Heart left ventricle (tissue), 16 donors: ENCODE results near the gene C9orf43. TPM values are rescaled to one million over a fixed set of nuclear protein-coding genes. Genes with fewer than 3 reads are reported as not detected.
A peak's percentile ranks its signal among the peaks of the same experiment; 100 is the strongest.
"Not testable (repeated sequence)": the region's sequence is repeated elsewhere in the genome, so short reads cannot be mapped to it uniquely, and the experiment has no call there.

Source experiments
- ATAC-seq, 4 donors: fragments of 200-7000 bp; cut with Tn5 transposase; one replicate each; pipeline ENCODE4 v1.9.1; 2020 to 2022; ENCODE audit warnings: moderate library complexity in 4 of 4, mild to moderate bottlenecking in 3 of 4, moderate number of reproducible peaks in 1 of 4
- DNase-seq, 5 donors: peaks; one replicate each; pipeline ENCODE4 v3.0.0-alpha.2; 2020
- H3K27ac ChIP-seq, 12 donors: fragments of 200-600 bp; sonication (generic) in 4 of 12; one replicate each; pipeline versions ENCODE4 v1.5.0 to v1.8.0; 2016 to 2022; ENCODE audit warnings: mild to moderate bottlenecking in 2 of 12
- H3K27me3 ChIP-seq, 9 donors: fragments of 200-600 bp; sonication (generic) in 2 of 9; one replicate each; pipeline versions ENCODE4 v1.5.1 to v1.8.0; 2016 to 2022; ENCODE audit warnings: mild to moderate bottlenecking in 3 of 9
- H3K36me3 ChIP-seq, 9 donors: fragments of 200-600 bp; sonication (generic) in 2 of 9; one replicate each; pipeline versions ENCODE4 v1.5.0 to v1.8.0; 2018 to 2022; ENCODE audit warnings: mild to moderate bottlenecking in 2 of 9
- H3K4me1 ChIP-seq, 12 donors: fragments of 200-600 bp; sonication (generic) in 4 of 12; one replicate each; pipeline versions ENCODE4 v1.5.0 to v1.8.0; 2016 to 2022; ENCODE audit warnings: mild to moderate bottlenecking in 3 of 12
- H3K4me3 ChIP-seq, 12 donors: fragments of 200-600 bp; sonication (generic) in 4 of 12; one replicate each; pipeline versions ENCODE4 v1.5.0 to v1.8.0; 2017 to 2022; ENCODE audit warnings: mild to moderate bottlenecking in 9 of 12, moderate library complexity in 4 of 12
- H3K9me3 ChIP-seq, 12 donors: fragments of 200-600 bp; sonication (generic) in 4 of 12; one replicate each; pipeline versions ENCODE4 v1.5.0 to v1.8.0; 2016 to 2022; ENCODE audit warnings: mild to moderate bottlenecking in 1 of 12
- CTCF ChIP-seq, 12 donors: fragments of 200-600 bp; sonication (generic) in 4 of 12; IDR thresholded peaks; one replicate each; pipeline versions ENCODE4 v1.5.0 to v1.8.0; 2018 to 2022; ENCODE audit warnings: antibody characterized with exemption in 12 of 12, mild to moderate bottlenecking in 5 of 12
- POLR2A ChIP-seq, 2 donors: fragments of 450-650 bp; IDR thresholded peaks; one replicate each; pipeline ENCODE4 v1.6.1; 2017; ENCODE audit warnings: antibody characterized with exemption in 2 of 2, mild to moderate bottlenecking in 2 of 2, moderate library complexity in 2 of 2
- WGBS, 4 donors: extraction: QIAGEN DNeasy Blood & Tissue Kit in 2 of 4; methylation state at CpG; one replicate each; pipeline versions ENCODE4 v1.1.5 to v1.1.7; 2013 to 2018; 5-methylcytosine and 5-hydroxymethylcytosine counted together
- intact Hi-C, 10 donors: fragments of 100-400 bp; cut with DNase I; formaldehyde crosslinking; loops; one replicate each; pipeline versions ENCODE4 v1.11.1 to v1.14.2; 2022
- polyA plus RNA-seq, 2 donors: library from polyadenylated mRNA; stranded (reverse); fragments of 200-250 nt; gene quantifications; one replicate each; pipeline ENCODE4 v1.2.3, GENCODE V29; 2013
- total RNA-seq, 9 donors: library from RNA; depleted of rRNA in 2 of 9; stranded (reverse); fragments of >200 nt in 2 of 9; fragmentation: NEBNext Ultra II Directional in 3 of 9; extraction: Animal tissue kit (Norgen Biotek cat#: 25700) in 3 of 9; gene quantifications; one replicate each; pipeline versions ENCODE4 v1.1.0 to v1.2.4, GENCODE V29; 2016 to 2023
- donor health status: ischemic (EF 13 %, LVEDD 7.1; RV severe dilation, severe dysfunction).
- donor health status: healthy with polysubstance abuse.
- donor health status: DM: no; HTN: yes; CAD: no.
- donor health status: DM: no; HTN: no; CAD: no.
- donor health status: ischemic (EF 25% LVEDD 6.9; RV normal size, moderate dysfunction).
- donor health status: ischemic (EF 25% LVEDD 5.7; RV mildly dilated, moderate dysfunction).
- donor health status: healthy.
- donor health status: DM: yes; HTN: yes; CAD: no.
- donor health status: ischemic (EF 35%, LVEDD 5.7; RV mildly dilated, moderate dysfunction).
- donor health status: nonischemic (EF 11% LVEDD 7.7; RV severe dilation, severe dysfunction).
- donor health status: DM: yes; HTN: yes; CAD: no.
- donor health status: PGD.
- donor health status: ischemic (EF 29% LVEDD 5.4; RV normal size, mild dysfunction).
- donor health status: nonischemic (EF 23%, LVEDD 6.1; RV moderate dilation, normal function).

C9orf43 gene
- total and polyA plus RNA-seq, 11 donors = 0.14 to 0.93 (median 0.25) TPM; not detected in 5

- Histone ChIP-seq H3K27me3 (no peaks in the 10 kb centered on the region), H3K4me1 (peaks cover 0 to 9% (median under 1%) of the 10 kb centered on the region in 12 donors), H3K9me3 (no peaks in the 10 kb centered on the region), H3K4me3 (no peak overlapping the region), H3K36me3 (peaks cover 0 to 3% (median 0%) of the 10 kb centered on the region in 9 donors), H3K27ac (no peak overlapping the region)
- no peak for TF ChIP-seq CTCF (IDR thresholded peaks at IDR 0.05)
- no peak for TF ChIP-seq POLR2A (IDR thresholded peaks at IDR 0.05)
- ATAC-seq = no peak
- intact Hi-C loops = no loop called here
- WGBS, 4 donors = 50 to 71% (median 66%) methylated on average over 1 of the region's 1 CpG
- DNase-seq = no peak
Observed at GRCh38 chr9:113380869-113381378, 29.6 kb upstream of the C9orf43 start.

- H3K4me1 ChIP-seq, H3K9me3 ChIP-seq, H3K36me3 ChIP-seq, DNase-seq, H3K27me3 ChIP-seq, H3K27ac ChIP-seq, H3K4me3 ChIP-seq, ATAC-seq, intact Hi-C loops: not testable (repeated sequence)
- WGBS, 4 donors = 81 to 92% (median 88%) methylated on average over 7 of the region's 7 CpGs
Observed at GRCh38 chr9:113381441-113381840, 29.1 kb upstream of the C9orf43 start.

- H3K9me3 ChIP-seq = no peaks in the 10 kb centered on the region
- no peak overlapping the region for H3K27ac ChIP-seq
- intact Hi-C loops = no loop called here
- no peak for DNase-seq
- TF ChIP-seq CTCF (IDR thresholded peaks at IDR 0.05) (no peak), POLR2A (IDR thresholded peaks at IDR 0.05) (no peak)
- H3K4me3 ChIP-seq = no peak overlapping the region
- H3K27me3 ChIP-seq = no peaks in the 10 kb centered on the region
- peaks cover 0 to 5% (median 0%) of the 10 kb centered on the region in 12 donors for H3K4me1 ChIP-seq
- H3K36me3 ChIP-seq = peaks cover 0 to 13% (median 7%) of the 10 kb centered on the region in 9 donors
- WGBS, 4 donors = 91 to 97% (median 93%) methylated on average over 8 of the region's 8 CpGs
- no peak for ATAC-seq
Observed at GRCh38 chr9:113381909-113382411, 28.6 kb upstream of the C9orf43 start.

GRCh38 chr9:113386571-113387393 lies 23.8 kb upstream of the C9orf43 start:
- ATAC-seq = peak in 1 of 4 donors; percentile 17

More at GRCh38 chr9:113386571-113387393, 23.8 kb upstream of the C9orf43 start:
- Histone ChIP-seq H3K27ac (no peak overlapping the region), H3K36me3 (peaks cover 3 to 61% (median 55%) of the 10 kb centered on the region in 9 donors), H3K4me1 (no peaks in the 10 kb centered on the region), H3K9me3 (no peaks in the 10 kb centered on the region), H3K4me3 (no peak overlapping the region), H3K27me3 (no peaks in the 10 kb centered on the region)
- no peak for DNase-seq
- intact Hi-C loops = no loop called here
- TF ChIP-seq POLR2A (IDR thresholded peaks at IDR 0.05) (no peak), CTCF (IDR thresholded peaks at IDR 0.05) (no peak)
- 91 to 97% (median 93%) methylated on average over 4 of the region's 4 CpGs for WGBS, 4 donors
